Liver (tissue), 9 donors: ENCODE data around the gene REPS1. TPM values are rescaled to one million over a fixed set of nuclear protein-coding genes. Genes with fewer than 3 reads are reported as not detected.

Experiments used
- DNase-seq: peaks from one replicate; pipeline ENCODE4 v3.0.0-alpha.2; 2017; ENCODE audit warnings: low spot score
- H3K27ac ChIP-seq, 2 donors: one replicate each; pipeline ENCODE4 v1.7.0; 2013; ENCODE audit warnings: inconsistent platforms in 2 of 2, low read length in 2 of 2, control low read depth in 1 of 2, low read depth in 1 of 2, mild to moderate bottlenecking in 1 of 2
- H3K27me3 ChIP-seq, 4 donors: one replicate each; pipeline versions ENCODE4 v1.6.1 to v1.7.0; 2013; ENCODE audit warnings: low read length in 3 of 4, inconsistent platforms in 1 of 4, mild to moderate bottlenecking in 1 of 4, moderate library complexity in 1 of 4; ENCODE audit not compliant: control insufficient read depth in 4 of 4, insufficient read depth in 4 of 4
- H3K36me3 ChIP-seq, 4 donors: one replicate each; pipeline versions ENCODE4 v1.6.1 to v1.7.0; 2013; ENCODE audit warnings: low read length in 3 of 4, mild to moderate bottlenecking in 3 of 4, low read depth in 1 of 4, moderate library complexity in 1 of 4; ENCODE audit not compliant: control insufficient read depth in 4 of 4, insufficient read depth in 3 of 4
- H3K4me1 ChIP-seq, 4 donors: one replicate each; pipeline versions ENCODE4 v1.6.1 to v1.7.0; 2013; ENCODE audit warnings: low read length in 3 of 4, mild to moderate bottlenecking in 3 of 4, moderate library complexity in 1 of 4; ENCODE audit not compliant: control insufficient read depth in 4 of 4, insufficient read depth in 4 of 4
- H3K4me3 ChIP-seq, 3 donors: one replicate each; pipeline versions ENCODE4 v1.6.1 to v1.7.0; 2013; ENCODE audit warnings: low read length in 3 of 3, control low read depth in 1 of 3, low read depth in 1 of 3, mild to moderate bottlenecking in 1 of 3
- H3K9ac ChIP-seq, 2 donors: one replicate each; pipeline ENCODE4 v1.7.0; 2013; ENCODE audit warnings: low read length in 2 of 2, mild to moderate bottlenecking in 2 of 2, moderate library complexity in 2 of 2, control low read depth in 1 of 2, low read depth in 1 of 2
- H3K9me3 ChIP-seq, 4 donors: one replicate each; pipeline versions ENCODE4 v1.6.1 to v1.7.0; 2013; ENCODE audit warnings: low read length in 3 of 4; ENCODE audit not compliant: control insufficient read depth in 4 of 4
- EGR1 ChIP-seq, 2 donors: IDR thresholded peaks; 2 replicates each; pipeline ENCODE4 v1.6.1; 2016 to 2018; ENCODE audit warnings: antibody characterized with exemption in 2 of 2, low read depth in 2 of 2
- FOXA2 ChIP-seq: IDR thresholded peaks from 2 replicates; pipeline ENCODE4 v1.6.1; 2016; ENCODE audit warnings: antibody characterized with exemption
- GABPA ChIP-seq, 2 donors: IDR thresholded peaks in 1 of 2; conservative IDR thresholded peaks in 1 of 2; 2 replicates each; pipeline ENCODE4 v1.6.1; 2016; ENCODE audit warnings: antibody characterized with exemption in 2 of 2, mild to moderate bottlenecking in 1 of 2, moderate library complexity in 1 of 2
- HNF4A ChIP-seq, 2 donors: conservative IDR thresholded peaks; 2 replicates each; pipeline ENCODE4 v1.6.1; 2016; ENCODE audit warnings: antibody characterized with exemption in 2 of 2, mild to moderate bottlenecking in 2 of 2
- HNF4G ChIP-seq: IDR thresholded peaks from 2 replicates; pipeline ENCODE4 v1.6.1; 2016; ENCODE audit warnings: antibody characterized with exemption
- JUND ChIP-seq, 2 donors: IDR thresholded peaks; 2 replicates each; pipeline ENCODE4 v1.6.1; 2016; ENCODE audit warnings: antibody characterized with exemption in 2 of 2
- NR2F2 ChIP-seq: IDR thresholded peaks from 2 replicates; pipeline ENCODE4 v1.6.1; 2016; ENCODE audit warnings: antibody characterized with exemption
- RAD21 ChIP-seq, 2 donors: IDR thresholded peaks; 2 replicates each; pipeline ENCODE4 v1.6.1; 2016; ENCODE audit warnings: antibody characterized with exemption in 2 of 2, mild to moderate bottlenecking in 2 of 2
- RXRA ChIP-seq, 2 donors: IDR thresholded peaks; 2 replicates each; pipeline ENCODE4 v1.6.1; 2017 to 2018; ENCODE audit warnings: antibody characterized with exemption in 2 of 2, mild to moderate bottlenecking in 1 of 2
- SP1 ChIP-seq: IDR thresholded peaks from 2 replicates; pipeline ENCODE4 v1.6.1; 2018; ENCODE audit warnings: antibody characterized with exemption, mild to moderate bottlenecking
- WGBS: extraction: QIAGEN DNeasy Blood & Tissue Kit; methylation state at CpG from one replicate; pipeline ENCODE4 v1.1.7; 2013; 5-methylcytosine and 5-hydroxymethylcytosine counted together
- polyA plus RNA-seq, 2 donors: library from polyadenylated mRNA; stranded (reverse) in 1 of 2; unstranded in 1 of 2; fragments of 200-250 nt in 1 of 2; fragments of >200 nt in 1 of 2; fragmentation: Nextera tagmentation in 1 of 2; extraction: Ambion mirVana in 1 of 2; gene quantifications; one replicate each; pipeline versions ENCODE4 v1.2.1 to v1.2.3, GENCODE V29; 2013 to 2015
- total RNA-seq, 2 donors: library from RNA; depleted of rRNA; stranded (reverse); fragments of >200 nt; gene quantifications; one replicate each; pipeline ENCODE4 v1.2.3, GENCODE V29; 2014
- TF ChIP-seq, protein P1 (sequence below): fragments of 150-350 bp; IDR thresholded peaks from 2 replicates; pipeline ENCODE4 v1.5.1; 2017; ENCODE audit warnings: improper control_type of control experiment, low read depth, low read length; ENCODE audit not compliant: missing input control
- TF ChIP-seq, protein P2 (sequence below): IDR thresholded peaks from 2 replicates; pipeline ENCODE4 v1.6.1; 2016; ENCODE audit warnings: antibody characterized with exemption
- TF ChIP-seq, protein P3 (sequence below): IDR thresholded peaks from 2 replicates; pipeline ENCODE4 v1.6.1; 2016; ENCODE audit warnings: antibody characterized with exemption
- donor health status: healthy.
- donor health status: healthy.
- donor health status: healthy.
- donor health status: healthy.
- donor health status: healthy.

REPS1 gene
- total and polyA plus RNA-seq, 4 donors = 12.3 to 46.4 (median 21.1) TPM

DNA sequence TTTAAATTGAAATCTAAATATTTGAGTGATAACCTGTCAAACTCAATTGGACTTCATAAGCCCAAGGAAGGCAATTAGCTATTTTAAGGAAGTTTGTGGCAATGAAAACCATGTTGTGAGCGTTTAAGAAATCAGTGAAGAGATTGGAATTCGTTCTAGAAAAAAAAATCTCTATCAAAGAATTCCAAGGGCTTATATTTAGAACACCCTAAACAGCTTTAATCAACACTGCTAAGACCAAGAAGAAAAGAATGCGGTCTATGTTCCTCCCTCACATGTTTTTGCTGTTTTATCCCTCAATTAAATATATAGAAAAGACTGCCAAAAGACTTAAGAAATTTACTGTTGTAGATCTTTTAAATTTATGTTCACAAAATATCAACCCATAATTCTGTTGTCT lies 23.9 kb upstream of the REPS1 start:
- H3K36me3 ChIP-seq = no peaks in the 10 kb centered on the region
- H3K27ac ChIP-seq = no peak overlapping the region
- WGBS = 86% methylated on average over 3 of the region's 3 CpGs
- H3K9me3 ChIP-seq = no peaks in the 10 kb centered on the region
- no peaks in the 10 kb centered on the region for H3K27me3 ChIP-seq
- no peak for DNase-seq
- no peak overlapping the region for H3K9ac ChIP-seq
- no peak overlapping the region for H3K4me3 ChIP-seq
- peaks cover 9 to 53% (median 42%) of the 10 kb centered on the region in 4 donors for H3K4me1 ChIP-seq
- TF ChIP-seq, protein P1, sequence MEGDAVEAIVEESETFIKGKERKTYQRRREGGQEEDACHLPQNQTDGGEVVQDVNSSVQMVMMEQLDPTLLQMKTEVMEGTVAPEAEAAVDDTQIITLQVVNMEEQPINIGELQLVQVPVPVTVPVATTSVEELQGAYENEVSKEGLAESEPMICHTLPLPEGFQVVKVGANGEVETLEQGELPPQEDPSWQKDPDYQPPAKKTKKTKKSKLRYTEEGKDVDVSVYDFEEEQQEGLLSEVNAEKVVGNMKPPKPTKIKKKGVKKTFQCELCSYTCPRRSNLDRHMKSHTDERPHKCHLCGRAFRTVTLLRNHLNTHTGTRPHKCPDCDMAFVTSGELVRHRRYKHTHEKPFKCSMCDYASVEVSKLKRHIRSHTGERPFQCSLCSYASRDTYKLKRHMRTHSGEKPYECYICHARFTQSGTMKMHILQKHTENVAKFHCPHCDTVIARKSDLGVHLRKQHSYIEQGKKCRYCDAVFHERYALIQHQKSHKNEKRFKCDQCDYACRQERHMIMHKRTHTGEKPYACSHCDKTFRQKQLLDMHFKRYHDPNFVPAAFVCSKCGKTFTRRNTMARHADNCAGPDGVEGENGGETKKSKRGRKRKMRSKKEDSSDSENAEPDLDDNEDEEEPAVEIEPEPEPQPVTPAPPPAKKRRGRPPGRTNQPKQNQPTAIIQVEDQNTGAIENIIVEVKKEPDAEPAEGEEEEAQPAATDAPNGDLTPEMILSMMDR = no peak
- TF ChIP-seq, protein P2, sequence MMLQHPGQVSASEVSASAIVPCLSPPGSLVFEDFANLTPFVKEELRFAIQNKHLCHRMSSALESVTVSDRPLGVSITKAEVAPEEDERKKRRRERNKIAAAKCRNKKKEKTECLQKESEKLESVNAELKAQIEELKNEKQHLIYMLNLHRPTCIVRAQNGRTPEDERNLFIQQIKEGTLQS = no peak
- TF ChIP-seq SP1 (no peak), RXRA (IDR thresholded peaks at IDR 0.05) (no peak), HNF4A (conservative IDR thresholded peaks at IDR 0.05) (no peak)
- TF ChIP-seq, protein P3, sequence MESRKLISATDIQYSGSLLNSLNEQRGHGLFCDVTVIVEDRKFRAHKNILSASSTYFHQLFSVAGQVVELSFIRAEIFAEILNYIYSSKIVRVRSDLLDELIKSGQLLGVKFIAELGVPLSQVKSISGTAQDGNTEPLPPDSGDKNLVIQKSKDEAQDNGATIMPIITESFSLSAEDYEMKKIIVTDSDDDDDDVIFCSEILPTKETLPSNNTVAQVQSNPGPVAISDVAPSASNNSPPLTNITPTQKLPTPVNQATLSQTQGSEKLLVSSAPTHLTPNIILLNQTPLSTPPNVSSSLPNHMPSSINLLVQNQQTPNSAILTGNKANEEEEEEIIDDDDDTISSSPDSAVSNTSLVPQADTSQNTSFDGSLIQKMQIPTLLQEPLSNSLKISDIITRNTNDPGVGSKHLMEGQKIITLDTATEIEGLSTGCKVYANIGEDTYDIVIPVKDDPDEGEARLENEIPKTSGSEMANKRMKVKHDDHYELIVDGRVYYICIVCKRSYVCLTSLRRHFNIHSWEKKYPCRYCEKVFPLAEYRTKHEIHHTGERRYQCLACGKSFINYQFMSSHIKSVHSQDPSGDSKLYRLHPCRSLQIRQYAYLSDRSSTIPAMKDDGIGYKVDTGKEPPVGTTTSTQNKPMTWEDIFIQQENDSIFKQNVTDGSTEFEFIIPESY = no peak

DNA sequence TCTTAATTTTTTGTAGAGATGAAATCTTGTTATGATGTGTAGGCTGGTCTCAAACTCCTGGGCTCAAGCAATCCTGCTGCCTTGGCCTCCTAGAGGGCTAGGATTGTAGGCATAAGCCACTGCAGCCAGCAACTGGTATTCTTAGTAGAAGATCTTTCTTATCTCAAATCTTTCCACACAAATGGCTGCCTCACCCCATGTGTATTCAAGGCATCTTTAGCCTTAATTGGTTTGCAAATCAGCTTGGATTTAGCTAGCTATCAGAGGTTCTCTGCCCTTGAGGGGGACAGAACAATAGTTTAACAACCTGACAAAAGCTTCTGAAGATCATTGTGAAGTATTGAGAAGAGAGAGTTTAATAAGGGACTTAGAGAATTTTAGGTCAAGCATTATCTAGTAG lies 22.6 kb upstream of the REPS1 start:
- DNase-seq = no peak
- Histone ChIP-seq H3K9ac (no peak overlapping the region), H3K4me3 (no peak overlapping the region), H3K9me3 (no peaks in the 10 kb centered on the region), H3K27me3 (no peaks in the 10 kb centered on the region), H3K36me3 (no peaks in the 10 kb centered on the region), H3K27ac (no peak overlapping the region), H3K4me1 (peaks cover 2 to 46% (median 34%) of the 10 kb centered on the region in 4 donors)
- TF ChIP-seq FOXA2 (no peak), RAD21 (IDR thresholded peaks at IDR 0.05) (no peak), SP1 (no peak), GABPA (IDR thresholded peaks at IDR 0.05 in 1 of 2, conservative IDR thresholded peaks at IDR 0.05 in 1 of 2) (no peak), NR2F2 (no peak), JUND (IDR thresholded peaks at IDR 0.05) (no peak), HNF4G (no peak), EGR1 (IDR thresholded peaks at IDR 0.05; ENCODE audit: low read depth in 2 of 2) (no peak)
- TF ChIP-seq, protein P1 = no peak
- TF ChIP-seq, protein P2 = no peak
